Uterus (tissue), 2 donors: ENCODE measurements around the gene CRTC2.

ENCODE experiments used
- CTCF ChIP-seq, 4 experiments: fragments of 200-600 bp in 2 of 4; fragments of 450-650 bp in 2 of 4; sonication (generic) in 2 of 4; IDR thresholded peaks; one replicate each; pipeline ENCODE4 v1.5.1; 2016 to 2019; ENCODE audit warnings: antibody characterized with exemption in 4 of 4, mild to moderate bottlenecking in 2 of 4, moderate library complexity in 1 of 4
- POLR2A ChIP-seq, 2 donors: fragments of 450-650 bp; IDR thresholded peaks; one replicate each; pipeline ENCODE4 v1.6.1; 2016; ENCODE audit warnings: antibody characterized with exemption in 2 of 2, mild to moderate bottlenecking in 1 of 2, moderate library complexity in 1 of 2

- TF ChIP-seq POLR2A (IDR thresholded peaks at IDR 0.05) = no peak
- TF ChIP-seq CTCF (IDR thresholded peaks at IDR 0.05) = no peak
Observed at GRCh38 chr1:154000420-154000819, 42.0 kb upstream of the CRTC2 start.
